ENCODE data around the gene SDHAF2.

DNA sequence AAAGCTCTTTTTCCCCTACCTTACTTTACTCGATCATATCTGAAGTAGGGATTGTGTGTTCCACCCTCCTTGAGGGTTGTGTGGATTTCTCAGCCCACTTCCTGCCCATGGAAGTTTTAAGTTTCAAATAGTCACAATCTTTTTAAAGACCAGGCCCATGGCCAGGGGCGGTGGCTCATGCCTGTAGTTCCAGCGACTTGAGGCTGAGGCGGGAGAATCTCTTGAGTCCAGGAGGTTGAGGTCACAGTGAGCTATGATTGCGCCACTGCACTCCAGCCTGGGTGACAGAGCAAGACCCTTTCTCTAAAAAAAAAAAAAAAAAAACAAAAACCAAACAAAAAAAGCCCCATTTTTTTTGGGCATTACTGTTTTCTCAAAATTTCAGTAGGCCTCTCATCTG, 42.4 kb downstream of the SDHAF2 start:
- TF ChIP-seq CTCF (conservative IDR thresholded peaks at IDR 0.05; ENCODE audit: low read depth, low read length) (no peak), EZH2 (IDR thresholded peaks at IDR 0.05; ENCODE audit: low read length, unreplicated experiment) (no peak)

Data from PC-3 (cell line).